ENCODE data around the gene GRIFIN. TPM values are rescaled to one million over a fixed set of nuclear protein-coding genes. Genes with fewer than 3 reads are reported as not detected.

Gene GRIFIN
- total and polyA plus RNA-seq, 4 donors = not detected

GRCh38 chr7:2472739-2473138 is 3.5 kb downstream of the GRIFIN start:
- Histone ChIP-seq H3K36me3 (ENCODE audit: control insufficient read depth in 4 of 4, insufficient read depth in 4 of 4, low read length in 4 of 4) (no peaks in the 10 kb centered on the region), H3K4me1 (ENCODE audit: control insufficient read depth in 5 of 5, insufficient read depth in 5 of 5, low read length in 5 of 5) (peaks cover 0 to 13% (median 7%) of the 10 kb centered on the region in 5 donors), H3K27ac (ENCODE audit: low read depth in 1 of 2, low read length in 1 of 2) (no peak overlapping the region), H3K27me3 (ENCODE audit: control insufficient read depth in 3 of 3, insufficient read depth in 3 of 3, low read length in 2 of 3) (no peaks in the 10 kb centered on the region), H3K9me3 (ENCODE audit: control insufficient read depth in 4 of 4, insufficient read depth in 3 of 4, low read length in 3 of 4) (no peaks in the 10 kb centered on the region), H3K4me3 (no peak overlapping the region), H3K9ac (ENCODE audit: insufficient read depth in 1 of 2, low read length in 2 of 2) (no peak overlapping the region)
- TF ChIP-seq CTCF (IDR thresholded peaks at IDR 0.05; ENCODE audit: control extremely low read depth, extremely low read depth) = no peak
- DNase-seq = no peak
- WGBS, 2 donors = 87 to 93% methylated on average over 6 of the region's 6 CpGs
- no peak for ATAC-seq (ENCODE audit: insufficient read depth, low FRiP score)

GRCh38 chr7:2471396-2471795 is 4.8 kb downstream of the GRIFIN start:
- Histone ChIP-seq H3K4me1 (ENCODE audit: control insufficient read depth in 5 of 5, insufficient read depth in 5 of 5, low read length in 5 of 5) (peaks cover 0 to 11% (median 4%) of the 10 kb centered on the region in 5 donors), H3K36me3 (ENCODE audit: control insufficient read depth in 4 of 4, insufficient read depth in 4 of 4, low read length in 4 of 4) (no peaks in the 10 kb centered on the region), H3K9me3 (ENCODE audit: control insufficient read depth in 4 of 4, insufficient read depth in 3 of 4, low read length in 3 of 4) (no peaks in the 10 kb centered on the region), H3K9ac (ENCODE audit: insufficient read depth in 1 of 2, low read length in 2 of 2) (no peak overlapping the region), H3K27me3 (ENCODE audit: control insufficient read depth in 3 of 3, insufficient read depth in 3 of 3, low read length in 2 of 3) (no peaks in the 10 kb centered on the region), H3K4me3 (no peak overlapping the region), H3K27ac (ENCODE audit: low read depth in 1 of 2, low read length in 1 of 2) (peak overlapping the region in 1 of 2 donors; percentile 32)
- 16 to 21% methylated on average over 17 of the region's 17 CpGs for WGBS, 2 donors
- DNase-seq (peak; percentile 83 to 90 (median 87)), ATAC-seq (ENCODE audit: insufficient read depth, low FRiP score) (no peak)
- TF ChIP-seq CTCF (IDR thresholded peaks at IDR 0.05; ENCODE audit: control extremely low read depth, extremely low read depth) = no peak

- ATAC-seq (ENCODE audit: insufficient read depth, low FRiP score) (no peak), DNase-seq (peak in 1 of 3 donors; percentile 28)
- Histone ChIP-seq H3K36me3 (ENCODE audit: control insufficient read depth in 4 of 4, insufficient read depth in 4 of 4, low read length in 4 of 4) (no peaks in the 10 kb centered on the region), H3K4me1 (ENCODE audit: control insufficient read depth in 5 of 5, insufficient read depth in 5 of 5, low read length in 5 of 5) (peaks cover 0 to 11% (median 4%) of the 10 kb centered on the region in 5 donors), H3K9ac (ENCODE audit: insufficient read depth in 1 of 2, low read length in 2 of 2) (no peak overlapping the region), H3K9me3 (ENCODE audit: control insufficient read depth in 4 of 4, insufficient read depth in 3 of 4, low read length in 3 of 4) (no peaks in the 10 kb centered on the region), H3K27me3 (ENCODE audit: control insufficient read depth in 3 of 3, insufficient read depth in 3 of 3, low read length in 2 of 3) (no peaks in the 10 kb centered on the region), H3K4me3 (no peak overlapping the region), H3K27ac (ENCODE audit: low read depth in 1 of 2, low read length in 1 of 2) (peak overlapping the region in 1 of 2 donors; percentile 32)
- TF ChIP-seq CTCF (IDR thresholded peaks at IDR 0.05; ENCODE audit: control extremely low read depth, extremely low read depth) = no peak
- 57 to 69% methylated on average over 5 of the region's 5 CpGs for WGBS, 2 donors
Observed at GRCh38 chr7:2471022-2471329, 5.2 kb downstream of the GRIFIN start.
